HTERT RPE-1 (cell line): ENCODE measurements around the gene PIEZO2.
"Not testable (repeated sequence)": the region's sequence is repeated elsewhere in the genome, so short reads cannot be mapped to it uniquely, and the experiment has no call there.

Source experiments
- in situ Hi-C: fragments of 300-500 bp; cut with MboI; formaldehyde crosslinking; loops from 4 replicates; pipeline ENCODE4 v1.14.3; 2020; ENCODE audit warnings: low sequenced_read_pairs

The PIEZO2 gene

DNA sequence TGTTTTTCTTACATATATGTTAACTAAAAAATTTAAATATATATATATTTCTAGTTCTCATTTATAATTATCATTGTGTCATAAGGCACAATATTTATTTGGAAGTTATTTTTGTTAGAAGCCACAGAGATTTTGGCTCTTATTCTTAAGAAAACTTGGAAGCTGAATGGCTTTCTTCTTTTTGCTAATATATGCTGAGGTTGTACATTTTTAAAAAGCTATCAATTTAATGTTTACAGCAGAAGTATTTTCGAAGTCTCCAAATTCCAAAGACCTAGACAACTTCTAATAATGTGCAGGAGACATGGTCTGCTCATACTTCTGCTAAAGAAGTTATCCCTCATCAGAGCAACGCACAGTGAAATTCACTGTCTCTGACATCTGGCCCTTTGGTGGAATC lies 3.7 kb upstream of the PIEZO2 start:
- in situ Hi-C loops = no loop called here

DNA sequence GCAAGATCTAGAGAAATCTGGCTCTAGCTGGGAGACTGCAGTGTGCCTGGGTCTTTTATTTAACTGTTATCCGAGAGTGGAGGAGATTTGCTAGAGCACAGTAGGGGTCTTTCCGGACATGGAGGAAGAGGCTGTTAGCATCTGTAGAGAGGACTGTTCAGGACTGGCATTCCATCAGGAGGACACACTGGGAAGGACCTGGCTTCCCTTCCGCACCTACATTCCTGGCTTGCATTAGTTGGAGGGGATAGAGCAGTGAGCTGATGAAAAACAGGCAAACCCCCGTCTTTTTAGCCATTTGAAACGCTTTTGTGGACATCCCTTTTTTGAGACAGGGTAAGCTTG lies 874 bp upstream of the PIEZO2 start:
- in situ Hi-C loops = no loop called here

DNA sequence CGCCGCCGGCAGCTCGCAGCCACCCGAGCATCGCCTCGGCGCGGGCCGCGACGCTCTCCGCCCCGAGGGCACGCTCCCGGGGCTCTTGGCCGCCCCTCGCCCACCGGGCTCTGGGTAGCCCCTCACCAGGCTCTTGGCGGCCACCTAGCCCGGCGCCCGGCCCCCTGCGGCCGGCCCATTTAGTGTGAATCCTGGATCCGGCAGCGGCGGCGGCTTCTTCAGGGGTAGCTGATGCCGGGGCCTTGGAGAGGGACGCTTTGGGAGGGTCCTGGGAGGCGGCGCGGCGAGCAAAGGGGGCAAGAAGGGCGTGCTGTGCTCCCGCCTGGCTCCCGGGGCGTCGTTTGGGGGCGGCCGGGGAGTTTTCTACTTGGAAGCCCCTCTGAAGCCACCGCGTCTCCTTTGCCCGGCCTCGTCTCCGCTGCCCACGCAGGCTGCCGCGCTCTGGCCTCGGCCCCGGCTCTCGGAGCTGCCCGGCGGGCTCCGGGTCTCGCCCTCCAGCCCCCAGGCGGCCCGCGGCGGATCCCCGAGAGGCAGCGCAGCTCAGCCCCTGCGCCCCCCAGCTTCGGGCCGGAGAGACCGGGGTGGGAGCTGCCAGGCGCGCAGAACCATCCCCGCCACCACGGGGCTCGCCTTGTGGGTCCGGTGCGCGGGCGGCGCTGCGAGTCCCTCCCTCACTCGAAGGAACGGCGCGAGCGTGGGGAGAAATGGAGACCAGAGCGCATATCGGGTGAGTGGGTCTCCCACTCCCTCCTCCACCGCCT lies 509 bp downstream of the PIEZO2 start:
- in situ Hi-C loops = no loop called here

DNA sequence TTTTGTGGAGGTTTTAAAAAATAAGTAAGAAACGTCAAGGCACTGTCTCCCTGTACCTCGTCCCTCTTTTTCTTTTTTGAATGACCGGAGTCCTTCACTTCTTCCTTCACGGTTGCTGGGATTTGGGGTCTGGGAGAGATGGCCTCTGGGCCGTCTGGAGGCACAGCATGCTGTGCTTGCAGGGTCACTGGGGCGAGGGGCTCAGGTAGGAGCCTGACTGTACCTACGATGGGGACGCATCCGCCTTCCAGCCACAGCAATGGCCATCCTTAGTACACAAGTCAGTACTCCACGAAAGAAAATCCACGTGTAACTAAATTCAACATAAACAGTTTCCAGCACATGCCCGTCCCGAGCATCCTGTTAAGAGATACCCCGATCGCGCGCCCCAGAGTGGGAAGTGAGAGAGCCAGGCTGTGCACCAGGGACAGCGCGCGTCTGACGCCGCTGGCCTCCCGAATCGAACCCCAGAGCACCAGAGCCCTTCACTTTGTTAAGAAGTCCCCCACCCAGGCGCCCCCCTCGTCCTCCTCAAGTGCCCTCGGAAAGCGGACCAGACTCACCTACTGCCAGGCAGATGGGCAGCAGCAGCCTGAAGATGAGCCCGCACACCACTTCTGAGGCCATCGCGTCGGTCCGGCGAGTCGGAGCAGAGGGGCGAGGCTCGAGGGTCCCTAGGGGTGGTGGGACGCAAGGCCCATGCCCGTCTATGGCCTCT lies 1.2 kb downstream of the PIEZO2 start:
- in situ Hi-C loops = no loop called here

DNA sequence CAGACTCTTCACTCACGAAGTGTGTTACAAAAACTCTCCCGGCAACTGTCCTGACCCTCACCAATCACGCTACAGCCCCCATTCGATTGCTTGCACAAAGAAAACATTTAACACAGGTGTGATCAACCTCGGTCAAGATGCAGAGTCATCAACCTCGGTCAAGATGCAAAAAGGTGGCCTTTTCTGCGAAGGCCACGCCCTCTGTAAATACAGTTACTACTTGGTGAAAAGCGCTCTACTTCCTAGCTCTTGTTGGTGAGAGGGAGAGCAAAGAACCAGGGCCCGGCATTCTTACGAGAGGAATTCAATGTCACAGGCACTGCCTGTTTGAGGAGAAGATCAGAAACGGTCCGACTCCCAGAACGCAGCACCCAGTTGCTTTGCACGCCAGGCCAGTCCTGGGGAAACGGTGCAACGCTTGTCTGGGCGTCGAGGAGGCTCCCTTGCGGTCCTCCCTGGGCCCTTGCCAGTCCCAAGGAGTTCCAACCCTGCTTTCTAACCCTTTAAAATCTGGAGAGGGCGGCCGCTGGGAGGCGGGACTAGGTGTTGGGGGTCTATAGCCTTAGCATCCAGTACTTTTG lies 1.9 kb downstream of the PIEZO2 start:
- in situ Hi-C loops = no loop called here

DNA sequence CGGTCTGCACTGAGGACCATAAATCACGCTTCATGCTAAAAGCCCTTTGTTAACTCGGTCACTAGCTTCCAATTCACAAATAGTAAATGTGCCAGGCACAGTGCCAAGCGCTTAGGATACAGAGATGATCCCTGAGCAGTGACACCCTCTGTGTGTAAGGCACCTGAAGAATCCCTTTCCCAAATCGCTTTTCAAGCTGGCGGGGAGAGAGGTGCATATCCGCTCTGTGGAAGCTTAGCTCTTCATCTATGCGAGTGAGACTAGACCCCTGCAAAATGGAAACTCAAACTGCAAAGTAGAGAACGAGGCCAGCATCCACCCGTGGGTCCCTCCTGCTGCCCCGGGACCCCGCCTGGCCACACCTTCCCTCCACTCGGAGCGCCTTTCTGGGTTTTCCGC lies 2.4 kb downstream of the PIEZO2 start:
- in situ Hi-C loops = no loop called here

DNA sequence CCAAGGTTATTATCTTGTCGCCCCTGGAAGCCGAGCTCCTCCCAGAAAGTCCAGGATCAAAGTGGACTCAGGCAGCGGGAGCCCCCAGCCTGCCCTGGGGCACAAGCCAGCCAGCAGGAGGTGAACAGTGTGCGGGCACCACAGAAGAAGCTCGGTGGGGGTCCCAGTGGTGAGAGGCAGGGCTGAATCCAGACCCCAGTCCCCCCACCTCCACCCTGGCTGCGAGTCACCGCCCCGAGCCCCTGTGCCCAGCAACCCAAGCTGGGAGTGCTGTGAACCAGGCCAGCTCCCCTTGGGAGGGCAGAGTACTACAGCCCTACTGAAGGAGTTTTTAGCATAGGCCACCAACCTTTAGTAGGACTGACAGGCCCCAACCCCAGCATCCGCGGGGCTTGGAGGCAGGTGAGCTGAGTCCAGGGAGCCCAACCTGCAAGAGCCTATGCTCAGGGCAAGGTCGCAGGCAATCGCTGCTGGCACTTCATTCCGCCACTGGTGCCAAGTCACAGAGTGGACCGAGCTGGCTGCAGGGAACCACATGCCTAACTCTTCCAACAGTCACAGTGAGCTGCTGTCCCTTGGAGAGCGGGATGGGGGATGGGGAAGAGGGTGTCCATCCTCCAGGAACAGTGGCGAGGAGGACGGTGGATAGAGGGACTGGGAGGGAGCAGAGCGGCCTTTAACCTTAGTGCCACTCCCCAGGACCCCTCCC lies 3.0 kb downstream of the PIEZO2 start:
- in situ Hi-C loops = no loop called here

DNA sequence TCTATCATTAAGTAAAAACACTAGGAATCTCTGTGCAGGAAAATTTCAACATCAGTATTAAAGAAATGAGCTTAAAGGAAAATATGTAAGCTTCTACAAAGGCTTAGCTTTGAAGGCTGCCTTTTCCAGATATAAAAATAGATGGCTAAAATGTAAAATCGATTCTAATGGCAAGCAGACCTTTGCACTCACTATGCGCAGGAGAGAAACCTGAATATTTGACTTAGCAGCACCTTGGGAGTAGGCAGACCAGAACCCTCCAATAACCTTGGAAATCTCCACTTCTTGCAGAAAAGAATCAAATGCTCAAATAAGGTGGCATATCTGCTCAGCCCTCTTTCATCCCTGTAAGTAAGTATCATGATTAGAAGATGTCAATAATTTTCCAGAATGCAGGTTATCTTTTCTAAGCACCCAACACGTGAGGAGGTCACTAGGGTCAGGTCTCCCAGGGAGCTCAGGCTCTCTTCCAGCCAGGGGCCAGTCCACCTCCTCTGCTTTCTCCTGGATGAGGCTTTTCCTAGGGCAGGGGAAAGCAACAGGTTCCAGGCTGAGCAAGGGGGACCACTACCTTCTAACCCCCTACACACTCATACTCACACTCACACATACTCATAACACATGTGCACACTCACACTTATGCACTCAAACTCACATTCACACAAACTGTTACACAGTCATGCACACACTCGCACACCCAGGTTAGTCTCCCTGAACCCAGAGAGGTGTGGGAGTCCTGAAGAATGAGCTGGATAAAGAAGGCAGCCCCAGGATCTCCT lies 3.8 kb downstream of the PIEZO2 start:
- in situ Hi-C loops = no loop called here

DNA sequence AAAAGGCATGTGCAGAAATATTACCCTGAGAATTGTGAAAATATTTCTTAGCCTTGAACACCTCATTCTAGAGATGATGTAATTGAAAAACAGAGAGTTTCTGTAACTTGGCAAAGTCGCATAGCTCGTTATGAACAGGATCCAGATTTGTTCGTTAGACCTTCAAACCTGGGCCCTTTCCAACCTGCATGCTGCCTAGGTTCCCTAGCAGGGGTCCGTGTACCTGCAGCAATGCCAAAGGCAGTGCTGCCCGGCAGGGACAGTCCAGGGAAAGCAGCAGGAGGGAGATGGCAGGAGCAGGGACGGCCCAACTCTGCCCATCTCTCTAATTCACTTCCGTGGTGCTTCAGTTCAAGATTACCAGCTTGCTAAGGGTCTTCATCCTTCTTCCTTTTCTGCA lies 12.0 kb downstream of the PIEZO2 start:
- in situ Hi-C loops = no loop called here

DNA sequence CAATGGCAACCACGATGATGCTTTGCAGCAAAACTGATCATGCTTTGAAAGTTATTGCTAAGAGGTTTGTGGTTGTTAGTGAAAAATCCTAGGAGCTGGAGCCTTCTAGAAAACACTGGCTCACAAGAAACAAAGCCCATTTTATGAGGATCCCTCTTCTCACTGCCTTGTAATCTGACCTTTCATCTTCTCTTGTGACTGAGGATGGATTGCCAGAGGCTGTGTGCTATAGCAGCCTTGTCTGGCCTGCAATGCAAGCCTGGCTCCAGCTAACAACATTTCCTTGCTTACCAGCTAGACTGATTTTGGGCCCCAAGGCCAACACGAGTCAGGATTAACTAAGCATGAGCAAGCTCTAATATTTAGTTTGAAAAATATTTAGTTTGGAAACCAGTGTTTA lies 13.1 kb downstream of the PIEZO2 start:
- in situ Hi-C loops = no loop called here

DNA sequence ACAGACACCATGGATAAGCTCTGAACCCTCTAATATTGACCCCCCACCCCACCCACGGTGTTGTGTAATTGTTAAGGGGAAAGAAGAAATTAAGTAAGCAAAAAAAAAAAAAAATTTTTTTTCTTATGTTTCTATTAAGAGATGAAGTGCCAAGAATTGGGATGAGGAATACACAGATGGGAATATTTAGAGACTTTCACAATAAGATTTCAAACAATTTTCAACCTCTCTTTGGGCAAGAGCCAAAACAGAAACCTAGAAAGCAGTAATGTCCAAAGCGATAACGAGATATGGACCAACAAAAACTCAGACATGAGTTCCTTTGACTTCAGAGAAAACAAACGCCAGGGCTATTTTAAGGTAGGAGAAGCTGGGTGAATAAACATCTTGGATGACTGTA lies 14.4 kb downstream of the PIEZO2 start:
- in situ Hi-C loops = no loop called here

DNA sequence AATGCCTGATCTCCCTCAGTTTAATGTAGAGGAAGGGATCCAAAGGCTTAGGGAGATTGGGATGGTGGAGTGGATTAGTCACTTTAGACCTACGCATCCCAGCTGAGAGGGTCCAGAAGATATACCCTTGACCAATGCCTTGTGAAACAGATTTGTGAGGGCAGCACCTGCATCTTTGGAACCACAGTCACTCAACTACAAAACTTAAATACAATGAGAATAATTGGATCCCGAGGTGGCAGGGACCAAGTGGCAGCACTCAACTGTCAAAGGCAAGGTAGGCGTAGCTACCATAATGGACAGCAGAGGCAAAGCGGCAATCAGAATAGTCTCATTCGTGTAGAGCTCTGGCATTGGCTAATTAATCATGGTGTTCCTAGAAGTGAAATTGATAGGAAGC lies 20.3 kb downstream of the PIEZO2 start:
- in situ Hi-C loops = not testable (repeated sequence)

DNA sequence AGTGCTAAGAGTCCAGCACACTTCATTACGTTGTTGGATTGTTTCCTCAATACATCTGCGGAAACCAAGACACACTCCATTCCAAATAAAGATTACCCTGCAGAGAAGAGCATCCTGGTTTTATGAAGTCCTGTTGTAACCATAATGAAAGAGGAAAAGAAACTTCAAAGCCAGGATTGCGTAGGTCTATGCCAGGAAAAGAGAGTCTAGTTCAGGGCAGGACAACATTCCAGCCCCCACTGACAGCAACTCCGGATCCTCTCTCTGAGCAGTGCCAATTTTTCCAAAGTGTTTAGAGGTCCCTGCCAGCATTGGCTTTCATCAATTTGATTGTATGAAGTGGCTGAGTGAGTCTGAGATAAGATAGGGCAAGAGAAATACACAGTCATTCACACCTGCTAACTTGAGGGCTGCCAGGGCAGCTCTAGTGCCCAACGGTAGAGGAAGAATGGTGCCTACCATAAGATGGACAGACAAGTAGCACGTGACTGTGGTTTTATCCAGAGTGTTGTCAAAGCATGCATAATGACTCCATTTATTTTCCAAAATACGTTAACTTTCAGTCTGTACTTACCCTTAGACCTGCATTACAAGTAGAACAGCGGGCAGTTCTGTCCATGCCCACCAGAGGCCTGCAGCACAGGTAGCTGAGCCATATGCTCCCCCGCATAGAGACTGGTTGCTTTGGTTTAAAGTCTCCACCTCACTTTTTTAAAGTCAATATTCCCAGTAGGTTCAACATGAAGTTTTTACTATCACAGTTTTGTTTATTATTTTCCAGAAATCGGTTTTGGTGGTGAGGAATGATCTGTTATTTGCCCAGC lies 23.7 kb downstream of the PIEZO2 start:
- in situ Hi-C loops = no loop called here

DNA sequence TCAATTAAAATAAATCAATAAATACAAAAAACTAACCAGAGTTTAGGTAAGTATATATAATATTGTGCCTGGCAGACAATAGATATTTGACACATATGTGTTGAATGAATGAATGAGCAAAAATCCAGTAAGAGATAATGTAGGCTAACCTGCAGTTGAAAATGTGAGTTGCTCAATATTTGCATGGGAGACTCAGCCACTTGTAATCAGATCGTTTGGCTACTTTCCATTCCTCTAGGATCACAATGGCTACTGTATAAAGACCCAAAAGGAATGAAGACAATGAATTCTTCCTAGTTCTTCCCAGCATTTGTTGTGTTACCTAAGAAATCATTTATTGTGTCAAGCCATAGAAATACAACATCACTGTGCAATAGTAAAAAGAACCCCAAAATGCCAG lies 25.3 kb downstream of the PIEZO2 start:
- in situ Hi-C loops = no loop called here

DNA sequence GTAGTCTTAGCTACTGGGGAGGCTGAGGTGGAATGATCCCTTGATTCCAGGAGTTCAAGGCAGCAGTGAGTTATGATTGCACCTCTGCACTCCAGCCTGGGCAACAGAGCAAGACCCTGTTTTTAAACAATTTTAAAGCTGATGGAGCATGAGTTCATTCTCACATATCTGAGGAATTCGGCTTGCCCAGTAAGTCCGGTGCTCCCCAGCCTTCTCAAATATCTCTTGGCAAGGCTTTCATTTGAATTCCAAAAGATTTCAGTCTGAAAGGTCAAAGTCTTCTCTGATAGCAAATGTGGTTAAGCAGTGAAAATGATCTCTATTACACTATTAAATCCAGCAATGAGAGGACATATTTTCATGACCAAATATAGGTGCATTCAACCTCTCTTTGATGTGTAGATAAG lies 27.9 kb downstream of the PIEZO2 start:
- in situ Hi-C loops = no loop called here

DNA sequence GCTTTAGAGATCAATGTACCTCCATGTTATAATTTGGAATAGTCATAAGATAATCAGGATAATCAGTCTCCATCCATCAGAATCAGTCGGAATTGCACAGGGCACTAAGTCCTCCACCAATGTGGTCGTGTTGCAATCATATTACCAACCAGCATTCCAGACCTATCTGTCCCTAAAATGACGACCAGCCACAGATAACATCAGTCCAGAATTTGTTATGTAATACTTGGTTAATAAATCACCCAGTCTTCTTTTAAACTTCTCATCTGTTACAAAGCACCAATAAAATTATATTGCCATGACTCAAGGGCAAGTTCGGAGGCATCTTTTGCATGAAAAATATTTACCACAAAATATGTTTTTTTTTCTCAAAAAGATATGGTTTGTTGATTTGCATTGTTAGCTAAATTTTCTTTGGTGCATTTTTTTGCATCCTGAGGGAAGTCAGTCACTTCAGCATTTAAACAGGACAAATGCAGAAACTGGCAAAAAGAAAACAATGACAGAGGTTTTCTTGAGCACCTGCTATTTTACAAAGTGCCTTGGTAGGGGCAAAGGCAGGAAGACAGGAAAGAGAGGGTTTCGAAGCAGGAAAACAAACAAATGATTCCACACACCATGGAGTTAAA lies 29.3 kb downstream of the PIEZO2 start:
- in situ Hi-C loops = no loop called here

DNA sequence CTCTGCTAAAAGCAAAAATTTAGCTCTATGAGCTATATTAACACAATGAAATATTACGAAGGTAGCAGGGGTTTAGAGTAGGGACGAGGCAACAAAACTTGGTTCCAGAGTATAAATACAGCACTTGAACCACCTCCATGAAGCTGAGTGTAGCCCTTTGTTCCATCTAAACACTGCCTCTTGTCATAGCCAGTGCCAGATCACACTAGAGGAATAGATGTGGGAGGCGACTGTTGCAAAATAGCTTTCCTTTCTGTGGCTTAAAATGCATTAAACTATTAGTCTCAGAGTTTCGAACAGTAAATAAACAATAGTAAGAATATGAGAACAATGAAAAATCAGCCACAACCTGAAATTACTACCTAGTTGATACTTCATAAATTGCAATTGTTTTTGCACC lies 29.8 kb downstream of the PIEZO2 start:
- in situ Hi-C loops = no loop called here

DNA sequence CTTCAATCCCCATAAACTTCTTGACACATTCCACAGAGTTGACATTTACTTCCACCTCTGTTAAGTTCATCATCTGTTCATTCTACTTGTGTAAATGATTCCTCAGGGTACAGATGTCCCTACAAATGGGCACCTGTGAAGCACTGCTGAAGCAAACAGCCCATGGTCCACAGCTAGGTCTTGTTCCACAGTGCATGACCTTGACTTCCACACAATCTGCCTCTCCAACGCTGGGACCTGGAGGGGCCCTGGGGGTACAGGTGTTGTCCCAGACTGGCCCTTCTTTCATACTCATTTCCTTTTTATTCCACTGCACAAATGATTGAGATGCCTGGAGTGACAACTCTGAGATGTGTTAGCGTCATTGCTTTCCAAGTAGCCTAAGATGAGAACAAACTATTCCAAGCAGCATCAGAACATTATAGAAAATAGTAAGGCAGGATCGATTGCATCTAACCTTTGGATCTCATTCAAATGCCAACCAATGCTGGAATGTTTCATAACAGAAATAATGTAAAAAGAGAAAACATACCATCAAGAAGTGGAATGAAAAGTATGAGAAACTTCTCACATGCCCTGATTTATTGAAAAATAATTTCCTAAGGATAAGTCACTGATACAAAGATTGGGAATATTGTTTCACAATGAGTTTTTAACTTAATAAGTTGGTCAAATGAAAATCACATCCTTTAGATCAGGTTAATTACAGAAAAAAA lies 31.2 kb downstream of the PIEZO2 start:
- in situ Hi-C loops = no loop called here

DNA sequence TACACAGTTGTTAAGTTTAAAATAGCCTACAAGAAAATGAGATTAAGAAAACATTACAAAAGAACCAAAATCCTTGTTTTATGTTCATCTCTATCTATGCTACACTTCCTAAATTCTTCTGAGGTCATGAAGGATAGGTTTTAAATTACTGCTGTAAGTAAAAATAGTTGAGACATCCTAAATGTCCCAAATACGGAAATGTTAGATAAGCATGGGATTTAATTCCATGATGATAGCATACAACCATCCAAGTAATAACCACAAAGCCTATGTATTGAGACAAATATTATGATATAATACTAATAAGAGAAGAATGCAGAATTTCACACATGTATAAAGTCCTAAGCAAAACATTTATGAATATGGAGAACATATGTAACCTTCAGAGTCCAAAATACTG lies 34.1 kb downstream of the PIEZO2 start:
- in situ Hi-C loops = no loop called here
